SIG-M5 treated with dmso at 0.1 percent for 504 hours (cell line): ENCODE results near the gene FERMT3.
A peak's percentile ranks its signal among the peaks of the same experiment; 100 is the strongest.

Experiments used
- DNase-seq: peaks from one replicate; lab custom pipeline; 2025; ENCODE audit not compliant: unreplicated experiment; lab: John Stamatoyannopoulos, UW

Gene FERMT3

GRCh38 chr11:64219354-64219684 is 12.8 kb downstream of the FERMT3 start:
- no peak for DNase-seq

GRCh38 chr11:64219755-64220154 is 13.2 kb downstream of the FERMT3 start:
- no peak for DNase-seq

GRCh38 chr11:64220271-64220670 is 13.8 kb downstream of the FERMT3 start:
- no peak for DNase-seq

- DNase-seq = no peak
Measured at GRCh38 chr11:64220798-64221197, 14.3 kb downstream of the FERMT3 start.

GRCh38 chr11:64222651-64223000 is 16.1 kb downstream of the FERMT3 start:
- DNase-seq = no peak

GRCh38 chr11:64223001-64223651 is 16.6 kb downstream of the FERMT3 start:
- no peak for DNase-seq

GRCh38 chr11:64224151-64224890 is 17.8 kb downstream of the FERMT3 start:
- DNase-seq = no peak

- no peak for DNase-seq
Measured at GRCh38 chr11:64224891-64225607, 18.5 kb downstream of the FERMT3 start.

GRCh38 chr11:64225608-64226506 is 19.3 kb downstream of the FERMT3 start, which contains the start of the genes NUDT22 and TRPT1:
Gene NUDT22, plus strand, starts transcription at chr11:64226274. Its CDS starts 379 bp downstream, at chr11:64226653.
Gene TRPT1, minus strand, starts transcription at chr11:64226186. Its CDS starts 326 bp downstream, at chr11:64225860.
- DNase-seq = peak; percentile 78

- DNase-seq = peak; percentile 71
Measured at GRCh38 chr11:64226507-64227051, 20.1 kb downstream of the FERMT3 start.

GRCh38 chr11:64227405-64227956 is 21.0 kb downstream of the FERMT3 start:
- DNase-seq = no peak

- no peak for DNase-seq
Measured at GRCh38 chr11:64229090-64229743, 22.7 kb downstream of the FERMT3 start.

GRCh38 chr11:64229744-64230170 is 23.2 kb downstream of the FERMT3 start:
- no peak for DNase-seq

GRCh38 chr11:64230171-64230984 is 23.9 kb downstream of the FERMT3 start, which contains the start of gene DNAJC4:
Gene DNAJC4, plus strand, starts transcription at chr11:64230548. Its CDS starts 307 bp downstream, at chr11:64230855.
- peak; percentile 84 for DNase-seq

GRCh38 chr11:64230985-64231365 is 24.5 kb downstream of the FERMT3 start:
- DNase-seq = peak; percentile 55

- DNase-seq = no peak
Measured at GRCh38 chr11:64231546-64231945, 25.0 kb downstream of the FERMT3 start.

GRCh38 chr11:64232182-64232966 is 25.9 kb downstream of the FERMT3 start:
- no peak for DNase-seq

- no peak for DNase-seq
Measured at GRCh38 chr11:64232967-64233315, 26.4 kb downstream of the FERMT3 start.
